GM18498 (cell line): ENCODE measurements around the gene KDM5C.
A peak's percentile ranks its signal among the peaks of the same experiment; 100 is the strongest.

Source experiments
- ATAC-seq: cut with Tn5 transposase; IDR thresholded peaks from one replicate; pipeline ENCODE4 v1.9.1; 2021; ENCODE audit warnings: mild to moderate bottlenecking, moderate library complexity; ENCODE audit not compliant: unreplicated experiment

KDM5C gene

GRCh38 chrX:53251307-53251706, 26.3 kb upstream of the KDM5C start:
- no peak for ATAC-seq

- ATAC-seq: no peak
These were observed 25.5 kb upstream of the KDM5C start for GRCh38 chrX:53250556-53250955.

GRCh38 chrX:53249408-53250042, 24.5 kb upstream of the KDM5C start:
- ATAC-seq: no peak

- ATAC-seq: no peak
These were observed 22.9 kb upstream of the KDM5C start for GRCh38 chrX:53247928-53248327.

GRCh38 chrX:53246231-53246630, 21.2 kb upstream of the KDM5C start:
- no peak for ATAC-seq

- ATAC-seq: no peak
These were observed 19.6 kb upstream of the KDM5C start for GRCh38 chrX:53244610-53245009.

GRCh38 chrX:53242310-53242709, 17.3 kb upstream of the KDM5C start:
- ATAC-seq: no peak

GRCh38 chrX:53241558-53241957, 16.6 kb upstream of the KDM5C start:
- ATAC-seq: no peak

- ATAC-seq: no peak
These were observed 14.5 kb upstream of the KDM5C start for GRCh38 chrX:53239474-53239873.

- ATAC-seq: no peak
These were observed 12.0 kb upstream of the KDM5C start for GRCh38 chrX:53237056-53237455.

- no peak for ATAC-seq
These were observed 11.1 kb upstream of the KDM5C start for GRCh38 chrX:53236025-53236679.

GRCh38 chrX:53235566-53235965, 10.6 kb upstream of the KDM5C start:
- no peak for ATAC-seq

- ATAC-seq: no peak
These were observed 9.5 kb upstream of the KDM5C start for GRCh38 chrX:53234484-53234883.

- no peak for ATAC-seq
These were observed 8.5 kb upstream of the KDM5C start for GRCh38 chrX:53233536-53233935.

GRCh38 chrX:53230116-53230515, 5.1 kb upstream of the KDM5C start:
- no peak for ATAC-seq

GRCh38 chrX:53227224-53227765, 2.3 kb upstream of the KDM5C start:
- no peak for ATAC-seq

- ATAC-seq: peak; percentile 8
These were observed 800 bp downstream of the KDM5C start for GRCh38 chrX:53223955-53224859.

GRCh38 chrX:53223068-53223693, 1.8 kb downstream of the KDM5C start:
- no peak for ATAC-seq

GRCh38 chrX:53211391-53211978, 13.5 kb downstream of the KDM5C start:
- ATAC-seq: no peak

GRCh38 chrX:53196678-53197077, 28.3 kb downstream of the KDM5C start:
- ATAC-seq: no peak

GRCh38 chrX:53195401-53195800, 29.6 kb downstream of the KDM5C start:
- ATAC-seq: no peak
